ENCODE results near the gene HLF. TPM values are rescaled to one million over a fixed set of nuclear protein-coding genes. Genes with fewer than 3 reads are reported as not detected.
"Not testable (repeated sequence)": the region's sequence is repeated elsewhere in the genome, so short reads cannot be mapped to it uniquely, and the experiment has no call there.

The HLF gene
- total RNA-seq, 1 experiment from 2014 or later: 0.24 TPM

GRCh38 chr17:55327225-55328088 is 62.7 kb downstream of the HLF start:
- no peak for DNase-seq (ENCODE audit: low read depth)

DNA sequence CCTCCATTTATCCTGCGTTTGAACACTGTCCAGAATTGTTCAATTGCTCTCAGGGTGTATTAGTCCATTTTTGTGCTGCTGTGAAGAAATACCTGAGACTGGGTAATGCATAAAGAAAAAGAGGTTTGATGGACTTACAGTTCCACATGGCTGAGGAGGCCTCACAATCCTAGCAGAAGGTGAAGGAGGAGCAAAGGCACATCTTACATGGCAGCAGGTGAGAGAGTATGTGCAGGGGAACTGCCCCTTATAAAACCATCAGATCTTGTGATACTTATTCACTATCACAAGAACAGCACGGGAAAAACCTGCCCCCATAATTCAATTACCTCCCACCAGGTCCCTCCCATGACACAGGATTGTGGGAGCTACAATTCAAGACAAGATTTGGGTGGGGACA is 63.8 kb downstream of the HLF start:
- DNase-seq (ENCODE audit: low read depth): not testable (repeated sequence)

DNA sequence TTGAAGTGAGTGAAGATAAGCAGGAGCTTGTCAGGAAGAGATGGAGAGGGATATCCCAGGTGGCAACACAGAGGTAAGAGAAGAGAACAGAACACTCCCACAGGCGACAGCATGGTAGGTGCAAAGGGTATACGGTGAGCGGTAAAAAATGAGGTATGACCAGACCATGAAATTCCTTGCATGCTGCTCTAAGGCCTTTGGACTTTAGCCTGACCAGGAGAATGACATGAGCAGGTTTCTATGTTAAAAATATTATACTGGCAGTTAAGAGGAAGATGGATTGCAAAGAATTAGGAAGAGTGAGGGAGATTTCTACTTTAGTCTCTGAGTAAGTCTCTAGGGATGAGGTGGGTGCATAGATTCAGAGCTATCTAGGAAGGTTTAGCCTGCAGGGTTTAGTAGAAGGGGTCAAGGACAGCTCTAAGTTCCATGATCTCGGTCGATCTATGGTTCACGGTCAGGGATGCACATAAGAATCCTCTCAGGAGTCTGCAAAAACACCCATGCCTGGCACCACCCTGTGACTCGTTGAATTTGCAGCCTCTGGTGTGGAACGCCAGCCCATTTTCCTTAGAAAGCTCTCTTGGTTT is 65.7 kb downstream of the HLF start:
- DNase-seq (ENCODE audit: low read depth): no peak

- no peak for DNase-seq (ENCODE audit: low read depth)
These were observed 67.7 kb downstream of the HLF start for GRCh38 chr17:55332296-55333041.

- DNase-seq (ENCODE audit: low read depth): peak; percentile 43
These were observed 69.5 kb downstream of the HLF start for GRCh38 chr17:55334285-55334684.

- DNase-seq (ENCODE audit: low read depth): no peak
These were observed 70.3 kb downstream of the HLF start for GRCh38 chr17:55334881-55335540.

- DNase-seq (ENCODE audit: low read depth): no peak
These were observed 70.9 kb downstream of the HLF start for GRCh38 chr17:55335625-55336024.

GRCh38 chr17:55336426-55336825 is 71.7 kb downstream of the HLF start:
- no peak for DNase-seq (ENCODE audit: low read depth)

GRCh38 chr17:55340176-55340575 is 75.4 kb downstream of the HLF start:
- no peak for DNase-seq (ENCODE audit: low read depth)

DNA sequence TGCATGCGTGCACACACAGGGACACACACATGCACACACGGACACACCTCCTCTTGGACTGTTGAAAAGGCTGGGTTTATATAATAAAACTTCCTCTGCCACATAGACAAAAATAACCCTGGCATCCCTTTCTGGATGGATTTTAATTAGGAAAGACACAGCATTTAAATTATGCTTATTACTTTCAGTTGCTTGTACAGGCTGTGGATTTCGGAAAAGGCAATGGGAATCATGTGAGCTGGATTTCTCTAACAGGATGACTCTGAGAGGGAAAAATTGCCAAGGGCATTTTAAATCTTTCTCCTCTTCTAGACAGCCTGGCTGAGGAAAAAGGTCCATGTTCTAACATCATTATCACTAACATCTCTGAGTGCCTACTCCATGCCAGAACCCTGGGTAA is 75.9 kb downstream of the HLF start:
- no peak for DNase-seq (ENCODE audit: low read depth)

DNA sequence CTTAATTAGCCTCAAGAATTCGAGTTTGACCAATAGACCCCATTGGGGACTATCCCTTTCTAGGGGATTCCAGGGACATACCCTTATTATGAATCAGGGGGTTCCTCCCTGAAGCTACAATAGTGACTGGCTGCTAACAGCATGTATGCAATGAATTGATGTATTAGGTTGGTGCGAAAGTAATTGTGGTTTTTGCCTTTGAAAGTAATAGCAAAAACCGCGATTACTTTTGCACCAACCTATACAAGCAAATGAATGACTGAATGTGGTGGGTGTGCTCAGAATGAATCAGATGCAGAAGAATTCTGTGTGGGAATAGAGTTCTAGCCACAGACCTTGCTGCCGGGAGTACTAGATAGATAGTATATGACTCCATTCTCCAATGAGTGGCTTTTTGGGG is 76.7 kb downstream of the HLF start:
- DNase-seq (ENCODE audit: low read depth): no peak

- no peak for DNase-seq (ENCODE audit: low read depth)
These were observed 78.2 kb downstream of the HLF start for GRCh38 chr17:55342800-55343585.

- DNase-seq (ENCODE audit: low read depth): no peak
These were observed 79.2 kb downstream of the HLF start for GRCh38 chr17:55343900-55344513.

- no peak for DNase-seq (ENCODE audit: low read depth)
These were observed 79.8 kb downstream of the HLF start for GRCh38 chr17:55344514-55344997.

DNA sequence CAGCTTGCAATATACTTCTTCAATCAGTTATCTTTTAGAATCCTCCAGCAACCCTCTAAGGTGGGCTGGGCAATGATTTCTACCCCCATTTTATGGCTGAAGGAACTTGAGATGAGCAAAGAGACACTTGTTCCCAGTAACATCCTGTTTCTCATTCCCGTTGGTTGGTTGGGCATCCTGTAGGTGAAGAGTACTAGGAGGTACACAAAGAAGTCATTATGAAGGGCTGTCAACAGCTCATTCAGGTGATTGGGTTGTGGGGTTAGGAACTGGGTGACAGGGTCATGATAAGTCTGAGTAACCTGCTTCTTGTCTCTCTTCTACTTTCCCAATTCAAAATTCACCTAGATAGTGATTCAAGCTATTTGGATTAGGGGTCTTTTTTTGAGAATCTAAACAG is 80.4 kb downstream of the HLF start:
- no peak for DNase-seq (ENCODE audit: low read depth)

- no peak for DNase-seq (ENCODE audit: low read depth)
These were observed 81.9 kb downstream of the HLF start for GRCh38 chr17:55346658-55347057.

- no peak for DNase-seq (ENCODE audit: low read depth)
These were observed 82.6 kb downstream of the HLF start for GRCh38 chr17:55347341-55347740.

DNA sequence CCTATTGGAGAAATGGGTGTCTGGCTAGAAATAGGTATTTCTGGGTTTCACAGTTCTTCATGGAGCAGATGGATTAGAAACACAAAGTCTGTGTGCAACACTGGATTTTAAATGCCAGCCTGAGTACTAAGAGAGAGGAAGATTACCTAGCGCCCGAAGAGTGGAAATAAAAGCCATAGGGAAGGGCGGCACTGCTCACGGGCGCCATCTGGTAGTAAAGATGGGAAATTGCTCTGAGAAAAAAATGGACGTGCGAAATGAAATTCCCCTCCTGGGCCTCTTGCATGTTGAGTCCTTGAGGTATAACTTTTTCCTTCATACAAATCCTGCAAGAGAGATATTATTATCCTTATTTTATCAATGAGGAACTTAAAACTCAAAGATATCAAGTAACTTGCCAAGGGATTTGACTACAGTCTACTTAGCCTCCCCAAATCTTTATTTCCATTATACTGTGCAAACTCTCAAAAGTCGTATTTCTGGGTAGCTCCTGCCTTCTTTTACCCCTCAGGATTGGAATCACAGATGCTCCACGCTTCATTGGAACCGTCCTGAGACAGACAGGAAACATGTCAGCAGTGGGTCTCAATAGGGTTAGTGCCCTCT is 84.1 kb downstream of the HLF start:
- DNase-seq (ENCODE audit: low read depth): peak; percentile 42

GRCh38 chr17:55350825-55351205 is 86.1 kb downstream of the HLF start:
- no peak for DNase-seq (ENCODE audit: low read depth)

- DNase-seq (ENCODE audit: low read depth): no peak
These were observed 86.5 kb downstream of the HLF start for GRCh38 chr17:55351226-55351625.

Data from RPMI7951 (cell line).